HL-60 (cell line): ENCODE results near the gene ZBTB33.

ENCODE experiments used
- DNase-seq, 2 experiments: peaks; one replicate each; pipeline ENCODE4 v3.0.0-alpha.2; 2010 to 2020; ENCODE audit warnings: low read depth in 1 of 2, low spot score in 1 of 2
- H3K27ac ChIP-seq: fragments of 250-450 bp; sonication (Bioruptor Pico); replicated peaks from 2 replicates; pipeline ENCODE4 v1.5.1; 2020; ENCODE audit warnings: mild to moderate bottlenecking, moderate library complexity
- H3K27me3 ChIP-seq: fragments of 250-450 bp; sonication (Bioruptor Pico); 2 replicates; pipeline ENCODE4 v1.5.1; 2021; ENCODE audit warnings: mild to moderate bottlenecking, moderate library complexity; ENCODE audit not compliant: insufficient read depth, poor library complexity, severe bottlenecking
- H3K4me3 ChIP-seq: replicated peaks from 2 replicates; pipeline ENCODE4 v1.5.1; 2011; ENCODE audit warnings: mild to moderate bottlenecking, control low read depth, low read length; ENCODE audit not compliant: insufficient read depth
- GABPA ChIP-seq: IDR thresholded peaks from 2 replicates; pipeline ENCODE4 v1.6.1; 2012; ENCODE audit warnings: low read depth
- POLR2AphosphoS5 ChIP-seq: IDR thresholded peaks from 2 replicates; pipeline ENCODE4 v1.6.1; 2012; ENCODE audit warnings: low read depth
- SPI1 ChIP-seq: IDR thresholded peaks from 2 replicates; pipeline ENCODE4 v1.6.1; 2012; ENCODE audit warnings: low read depth, mild to moderate bottlenecking, borderline replicate concordance
- TF ChIP-seq, protein P1 (sequence below): IDR thresholded peaks from one replicate; pipeline ENCODE4 v1.5.1; 2011; ENCODE audit warnings: low read length, control low read depth, inconsistent platforms; ENCODE audit not compliant: insufficient read depth
- TF ChIP-seq, protein P2 (sequence below): IDR thresholded peaks from 2 replicates; pipeline ENCODE4 v1.6.1; 2012; ENCODE audit warnings: low read depth; ENCODE audit not compliant: insufficient replicate concordance

The ZBTB33 gene

DNA sequence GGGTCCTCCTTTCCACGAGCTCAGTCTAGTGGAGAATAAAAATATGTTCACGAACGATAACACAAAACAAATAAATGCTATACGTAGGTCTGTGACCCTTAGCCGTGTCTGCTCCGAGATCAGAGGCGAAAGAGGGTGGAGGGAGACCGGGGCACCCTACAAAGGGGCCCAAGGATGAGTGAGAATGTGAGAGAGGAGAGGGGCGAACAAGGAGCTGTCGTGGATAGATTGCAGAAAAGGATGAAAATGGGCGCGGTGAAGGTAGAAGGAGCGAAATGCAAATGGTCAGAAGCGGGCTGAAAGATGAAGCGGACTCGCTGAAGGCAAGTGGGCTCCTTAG is 6.2 kb upstream of the ZBTB33 start:
- no peak for DNase-seq
- Histone ChIP-seq H3K27ac (peak overlapping the region; percentile 90), H3K27me3 (peaks cover 2% of the 10 kb centered on the region), H3K4me3 (peak overlapping the region; percentile 55)
- no peak for TF ChIP-seq SPI1
- TF ChIP-seq, protein P1, sequence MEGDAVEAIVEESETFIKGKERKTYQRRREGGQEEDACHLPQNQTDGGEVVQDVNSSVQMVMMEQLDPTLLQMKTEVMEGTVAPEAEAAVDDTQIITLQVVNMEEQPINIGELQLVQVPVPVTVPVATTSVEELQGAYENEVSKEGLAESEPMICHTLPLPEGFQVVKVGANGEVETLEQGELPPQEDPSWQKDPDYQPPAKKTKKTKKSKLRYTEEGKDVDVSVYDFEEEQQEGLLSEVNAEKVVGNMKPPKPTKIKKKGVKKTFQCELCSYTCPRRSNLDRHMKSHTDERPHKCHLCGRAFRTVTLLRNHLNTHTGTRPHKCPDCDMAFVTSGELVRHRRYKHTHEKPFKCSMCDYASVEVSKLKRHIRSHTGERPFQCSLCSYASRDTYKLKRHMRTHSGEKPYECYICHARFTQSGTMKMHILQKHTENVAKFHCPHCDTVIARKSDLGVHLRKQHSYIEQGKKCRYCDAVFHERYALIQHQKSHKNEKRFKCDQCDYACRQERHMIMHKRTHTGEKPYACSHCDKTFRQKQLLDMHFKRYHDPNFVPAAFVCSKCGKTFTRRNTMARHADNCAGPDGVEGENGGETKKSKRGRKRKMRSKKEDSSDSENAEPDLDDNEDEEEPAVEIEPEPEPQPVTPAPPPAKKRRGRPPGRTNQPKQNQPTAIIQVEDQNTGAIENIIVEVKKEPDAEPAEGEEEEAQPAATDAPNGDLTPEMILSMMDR = no peak
- TF ChIP-seq, protein P2, sequence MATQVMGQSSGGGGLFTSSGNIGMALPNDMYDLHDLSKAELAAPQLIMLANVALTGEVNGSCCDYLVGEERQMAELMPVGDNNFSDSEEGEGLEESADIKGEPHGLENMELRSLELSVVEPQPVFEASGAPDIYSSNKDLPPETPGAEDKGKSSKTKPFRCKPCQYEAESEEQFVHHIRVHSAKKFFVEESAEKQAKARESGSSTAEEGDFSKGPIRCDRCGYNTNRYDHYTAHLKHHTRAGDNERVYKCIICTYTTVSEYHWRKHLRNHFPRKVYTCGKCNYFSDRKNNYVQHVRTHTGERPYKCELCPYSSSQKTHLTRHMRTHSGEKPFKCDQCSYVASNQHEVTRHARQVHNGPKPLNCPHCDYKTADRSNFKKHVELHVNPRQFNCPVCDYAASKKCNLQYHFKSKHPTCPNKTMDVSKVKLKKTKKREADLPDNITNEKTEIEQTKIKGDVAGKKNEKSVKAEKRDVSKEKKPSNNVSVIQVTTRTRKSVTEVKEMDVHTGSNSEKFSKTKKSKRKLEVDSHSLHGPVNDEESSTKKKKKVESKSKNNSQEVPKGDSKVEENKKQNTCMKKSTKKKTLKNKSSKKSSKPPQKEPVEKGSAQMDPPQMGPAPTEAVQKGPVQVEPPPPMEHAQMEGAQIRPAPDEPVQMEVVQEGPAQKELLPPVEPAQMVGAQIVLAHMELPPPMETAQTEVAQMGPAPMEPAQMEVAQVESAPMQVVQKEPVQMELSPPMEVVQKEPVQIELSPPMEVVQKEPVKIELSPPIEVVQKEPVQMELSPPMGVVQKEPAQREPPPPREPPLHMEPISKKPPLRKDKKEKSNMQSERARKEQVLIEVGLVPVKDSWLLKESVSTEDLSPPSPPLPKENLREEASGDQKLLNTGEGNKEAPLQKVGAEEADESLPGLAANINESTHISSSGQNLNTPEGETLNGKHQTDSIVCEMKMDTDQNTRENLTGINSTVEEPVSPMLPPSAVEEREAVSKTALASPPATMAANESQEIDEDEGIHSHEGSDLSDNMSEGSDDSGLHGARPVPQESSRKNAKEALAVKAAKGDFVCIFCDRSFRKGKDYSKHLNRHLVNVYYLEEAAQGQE = no peak
- no peak for TF ChIP-seq GABPA
- TF ChIP-seq POLR2AphosphoS5 = no peak

DNA sequence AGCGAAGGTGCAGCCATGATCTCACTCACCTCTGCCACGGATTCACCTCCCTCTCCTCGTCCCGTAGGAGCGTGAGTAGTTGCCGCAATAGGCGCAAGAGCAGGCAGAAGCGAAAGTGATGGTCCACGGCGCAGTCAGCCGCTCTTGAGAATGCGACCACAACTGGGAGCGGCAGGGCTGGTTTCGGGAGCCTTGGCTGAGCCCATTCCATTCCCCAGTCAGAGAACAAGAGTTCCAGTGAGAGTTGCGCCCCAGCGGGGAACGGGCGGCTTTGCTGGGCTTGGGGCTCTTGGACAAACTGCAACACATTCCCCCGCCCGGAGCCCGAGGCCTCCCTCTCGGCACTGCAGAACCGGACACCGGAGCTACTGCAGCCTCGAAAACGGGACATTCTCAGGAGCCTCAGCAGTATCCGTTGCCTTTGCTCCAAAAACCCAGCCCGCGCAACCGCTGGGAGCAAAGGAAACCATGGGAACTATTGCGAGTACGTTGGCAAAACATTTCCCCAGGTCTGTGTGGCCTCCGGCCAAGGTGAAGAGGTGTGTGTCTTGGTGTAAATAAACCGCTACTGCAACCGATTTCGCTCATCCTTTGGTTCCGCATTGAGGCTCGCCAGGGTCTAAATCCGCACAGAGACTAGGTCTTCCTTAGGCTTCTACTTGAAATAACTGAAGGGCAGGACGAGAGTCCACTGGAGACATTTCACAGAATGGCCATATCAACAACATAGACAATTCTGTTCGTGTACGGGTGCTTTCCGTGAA is 5.7 kb upstream of the ZBTB33 start:
- peaks cover 2% of the 10 kb centered on the region for H3K27me3 ChIP-seq
- peak; percentile 84 for TF ChIP-seq GABPA
- TF ChIP-seq, protein P1 = no peak
- TF ChIP-seq POLR2AphosphoS5 = peak; percentile 48; the same call in 1 of the 2 replicates
- TF ChIP-seq, protein P2 = peak; percentile 28
- TF ChIP-seq SPI1 = no peak
- peak in 1 of 2 experiments; percentile 75 for DNase-seq
- H3K4me3 ChIP-seq = peak overlapping the region; percentile 55
- peak overlapping the region; percentile 90 for H3K27ac ChIP-seq

DNA sequence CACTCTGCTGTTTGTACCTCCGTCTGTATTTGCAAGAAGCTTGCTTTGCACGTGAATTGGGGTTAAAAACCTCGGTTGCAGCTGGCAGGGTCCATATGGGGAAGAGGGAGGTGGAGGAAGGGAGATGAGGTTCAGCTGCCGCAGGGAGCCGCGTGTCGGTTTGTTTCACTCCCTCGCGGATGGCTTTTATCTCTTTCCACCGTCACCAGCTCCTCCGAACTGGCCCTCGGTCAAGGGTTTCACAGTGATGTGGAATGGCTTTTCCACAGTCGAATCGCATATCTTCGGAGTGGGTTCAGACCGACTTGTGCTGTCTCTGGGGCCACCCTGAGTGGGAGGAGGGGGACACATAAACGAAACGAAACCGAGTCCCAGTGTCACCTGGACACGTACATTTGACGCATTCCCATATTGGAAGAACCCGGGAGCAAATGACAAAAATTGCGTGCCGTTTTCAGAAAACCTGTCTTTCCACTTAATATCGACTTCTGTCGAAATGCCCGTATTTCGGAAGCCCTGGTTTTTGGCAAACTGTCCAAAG is 929 bp downstream of the ZBTB33 start:
- peak; percentile 25 to 55 for DNase-seq
- peaks cover 6% of the 10 kb centered on the region for H3K27me3 ChIP-seq
- peak overlapping the region; percentile 61 for H3K4me3 ChIP-seq
- H3K27ac ChIP-seq = peak overlapping the region; percentile 84
- no peak; the same call in 1 of the 2 replicates for TF ChIP-seq SPI1
- no peak for TF ChIP-seq POLR2AphosphoS5
- TF ChIP-seq GABPA = no peak
- TF ChIP-seq, protein P2 = no peak
- TF ChIP-seq, protein P1 = no peak
